GM20431 (cell line): ENCODE measurements around the gene KRTAP10-5.
"Not testable (repeated sequence)": the region's sequence is repeated elsewhere in the genome, so short reads cannot be mapped to it uniquely, and the experiment has no call there.

ENCODE experiments used
- in situ Hi-C: fragments of 300-500 bp; cut with MseI, MboI; formaldehyde crosslinking; loops from one replicate; pipeline ENCODE4 v1.15.0; 2020; ENCODE audit warnings: low sequenced_read_pairs; ENCODE audit not compliant: unreplicated experiment

The KRTAP10-5 gene

GRCh38 chr21:44612029-44612486, 31.7 kb upstream of the KRTAP10-5 start, which contains the start of gene KRTAP10-8:
TSS of gene KRTAP10-8 (plus strand) at chr21:44612079. CDS start at chr21:44612101, 22 bp downstream.
- in situ Hi-C loops: no loop called here

DNA sequence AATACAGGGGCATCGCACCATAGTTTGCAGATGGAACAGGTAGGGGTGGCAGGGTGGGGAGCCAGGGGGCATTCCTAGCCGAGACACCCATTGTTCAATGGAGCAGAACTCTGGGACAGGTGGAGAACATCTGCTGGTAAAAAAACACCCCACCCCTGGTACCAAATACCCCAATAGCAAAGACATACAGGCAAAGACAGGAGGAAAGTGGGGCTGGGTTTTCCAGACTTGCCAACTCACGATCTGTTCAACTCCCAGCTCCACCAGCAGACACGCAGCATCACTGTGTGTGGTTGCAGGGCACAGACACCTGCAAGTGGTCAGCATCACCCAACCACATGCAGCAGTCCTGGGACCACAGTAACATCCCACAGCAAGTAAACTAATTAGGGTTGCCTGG, 31.1 kb upstream of the KRTAP10-5 start:
- in situ Hi-C loops: no loop called here

- in situ Hi-C loops: not testable (repeated sequence)
These were observed 29.9 kb upstream of the KRTAP10-5 start for GRCh38 chr21:44610157-44610843.

DNA sequence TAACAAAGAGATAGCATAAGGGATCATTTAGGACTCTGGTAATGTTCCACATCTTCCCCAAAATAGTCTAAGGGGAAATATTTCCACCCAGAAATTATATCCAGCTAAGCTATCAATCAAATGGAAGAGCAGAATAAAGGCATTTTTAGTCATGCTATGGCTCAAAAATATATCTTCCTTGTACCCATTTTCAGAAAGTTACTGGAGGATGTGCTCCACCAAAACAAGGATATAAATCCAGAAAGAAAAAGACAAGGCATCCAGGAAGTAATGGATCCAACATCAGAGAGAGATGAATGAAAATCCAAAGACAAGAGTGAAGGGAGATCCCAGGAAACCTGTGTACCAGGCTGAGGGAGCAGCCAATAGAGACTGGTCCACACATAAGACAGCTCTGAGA, 28.8 kb upstream of the KRTAP10-5 start:
- in situ Hi-C loops: no loop called here

GRCh38 chr21:44606495-44606894, 26.1 kb upstream of the KRTAP10-5 start:
- in situ Hi-C loops: no loop called here

DNA sequence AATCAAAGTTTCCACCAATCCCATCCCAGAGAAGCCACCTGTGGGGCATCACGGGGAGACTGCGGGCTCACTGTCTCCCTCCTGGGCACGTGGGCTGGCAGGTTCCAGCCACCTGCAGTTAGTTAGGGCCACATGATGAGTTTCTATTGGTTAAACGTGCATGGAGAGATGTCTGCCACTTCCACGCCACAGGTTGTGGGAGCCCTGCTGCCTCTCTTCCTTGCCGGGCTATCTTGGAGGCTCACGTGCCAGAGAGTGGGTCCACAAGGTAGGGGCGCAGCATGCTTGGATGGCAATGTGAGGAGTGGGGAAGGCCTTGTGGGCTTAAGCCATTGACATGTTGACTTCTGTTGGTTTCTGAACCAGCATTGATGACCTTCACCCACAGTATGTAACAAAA, 23.5 kb upstream of the KRTAP10-5 start:
- in situ Hi-C loops: no loop called here

GRCh38 chr21:44603109-44603875, 22.9 kb upstream of the KRTAP10-5 start:
- in situ Hi-C loops: no loop called here

DNA sequence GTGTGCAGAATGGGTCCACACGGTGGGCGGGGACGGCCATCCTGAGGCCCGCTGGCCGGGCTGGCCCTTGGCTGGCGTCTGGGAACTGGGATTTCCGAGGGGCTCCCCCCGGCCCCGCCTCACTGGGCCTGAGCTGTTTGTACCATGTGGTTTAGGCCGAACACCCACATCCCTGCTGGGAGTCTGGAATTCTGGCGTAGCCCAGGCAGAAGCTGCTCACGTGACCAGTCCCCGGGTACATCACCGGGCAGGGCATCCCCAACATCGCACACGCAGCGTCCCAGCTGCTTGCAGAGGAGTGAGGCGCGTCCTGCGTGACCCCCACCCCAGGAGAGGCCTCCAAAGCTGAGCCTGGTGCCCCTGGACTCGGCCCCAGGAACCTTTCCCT, 22.1 kb upstream of the KRTAP10-5 start:
- in situ Hi-C loops: no loop called here

GRCh38 chr21:44601596-44602462, 21.4 kb upstream of the KRTAP10-5 start:
- in situ Hi-C loops: no loop called here

DNA sequence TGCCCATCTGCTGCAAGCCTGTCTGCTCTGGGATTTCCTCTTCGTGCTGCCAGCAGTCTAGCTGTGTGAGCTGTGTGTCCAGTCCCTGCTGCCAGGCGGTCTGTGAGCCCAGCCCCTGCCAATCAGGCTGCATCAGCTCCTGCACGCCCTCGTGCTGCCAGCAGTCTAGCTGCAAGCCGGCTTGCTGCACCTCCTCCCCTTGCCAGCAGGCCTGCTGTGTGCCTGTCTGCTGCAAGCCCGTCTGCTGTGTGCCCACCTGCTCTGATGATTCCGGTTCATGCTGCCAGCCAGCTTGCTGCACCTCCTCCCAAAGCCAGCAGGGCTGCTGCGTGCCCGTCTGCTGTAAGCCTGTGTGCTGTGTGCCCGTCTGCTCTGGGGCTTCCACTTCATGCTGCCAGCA, 20.7 kb upstream of the KRTAP10-5 start:
- in situ Hi-C loops: not testable (repeated sequence)

DNA sequence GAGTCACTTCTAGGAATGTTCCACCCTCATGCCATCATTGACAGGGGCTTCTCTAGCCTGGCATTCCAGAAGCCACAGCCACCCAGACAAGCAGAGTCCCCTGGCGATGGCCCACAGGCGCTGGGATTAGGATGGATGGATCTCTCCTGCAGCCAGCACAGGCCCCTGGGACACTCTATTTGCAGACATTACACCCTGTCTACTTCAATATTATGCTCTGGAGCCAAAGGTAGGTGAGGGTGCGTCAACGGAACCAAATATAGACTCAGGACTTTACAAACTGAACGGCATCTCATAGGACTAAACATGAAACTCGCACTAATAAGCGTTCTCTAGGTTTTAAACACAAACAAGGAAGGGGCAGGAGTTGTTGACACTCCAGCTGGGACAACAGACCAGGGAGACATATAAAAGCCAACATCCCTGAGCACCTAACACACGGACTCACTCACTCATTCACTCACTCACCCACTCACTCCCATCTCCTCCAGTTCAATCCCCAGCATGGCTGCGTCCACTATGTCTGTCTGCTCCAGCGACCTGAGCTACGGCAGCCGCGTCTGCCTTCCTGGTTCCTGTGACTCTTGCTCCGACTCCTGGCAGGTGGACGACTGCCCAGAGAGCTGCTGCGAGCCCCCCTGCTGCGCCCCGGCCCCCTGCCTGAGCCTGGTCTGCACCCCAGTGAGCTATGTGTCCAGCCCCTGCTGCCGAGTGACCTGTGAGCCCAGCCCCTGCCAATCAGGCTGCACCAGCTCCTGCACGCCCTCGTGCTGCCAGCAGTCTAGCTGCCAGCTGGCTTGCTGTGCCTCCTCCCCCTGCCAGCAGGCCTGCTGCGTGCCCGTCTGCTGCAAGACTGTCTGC, 19.9 kb upstream of the KRTAP10-5 start, which contains the start of gene KRTAP10-7:
TSS of gene KRTAP10-7 (plus strand) at position 480 of the 861 bp plus-strand sequence. CDS start at position 505, 25 bp downstream.
- in situ Hi-C loops: not testable (repeated sequence)

DNA sequence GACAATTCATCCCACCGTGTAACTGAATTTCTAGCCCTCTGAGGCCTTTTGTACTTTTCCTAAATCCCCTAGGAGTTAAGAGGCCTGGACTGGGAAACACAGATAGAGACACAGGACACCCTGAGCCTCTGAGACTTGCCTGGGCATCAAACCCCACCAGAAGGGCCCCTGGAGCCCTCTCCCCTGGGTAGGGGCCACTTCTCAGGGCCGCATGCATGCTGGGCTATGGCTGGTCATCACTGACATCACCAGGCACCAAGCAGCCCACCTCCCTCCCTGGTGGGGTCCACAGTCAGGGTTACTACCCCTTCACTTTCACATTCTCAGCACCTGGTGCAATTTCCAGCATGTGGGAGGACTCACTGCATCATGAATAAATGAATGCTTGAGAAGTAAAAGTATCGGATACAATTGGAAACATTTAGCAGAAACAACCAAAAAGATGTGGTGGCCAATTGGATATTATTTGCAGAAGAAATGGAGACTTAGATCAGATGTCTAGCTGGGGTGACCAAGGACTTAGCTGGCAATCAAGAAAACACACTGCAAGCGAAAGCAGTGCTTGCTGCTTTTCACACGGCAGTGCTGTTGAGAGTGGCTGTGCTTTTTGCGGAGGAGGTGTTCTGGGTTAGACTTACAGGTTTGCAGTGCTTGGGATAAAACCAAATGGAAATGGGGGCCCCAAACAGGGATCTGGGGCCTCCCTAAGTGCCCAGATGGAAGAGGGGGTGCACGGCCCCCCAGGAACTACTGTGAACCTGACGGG, 19.0 kb upstream of the KRTAP10-5 start:
- in situ Hi-C loops: no loop called here

DNA sequence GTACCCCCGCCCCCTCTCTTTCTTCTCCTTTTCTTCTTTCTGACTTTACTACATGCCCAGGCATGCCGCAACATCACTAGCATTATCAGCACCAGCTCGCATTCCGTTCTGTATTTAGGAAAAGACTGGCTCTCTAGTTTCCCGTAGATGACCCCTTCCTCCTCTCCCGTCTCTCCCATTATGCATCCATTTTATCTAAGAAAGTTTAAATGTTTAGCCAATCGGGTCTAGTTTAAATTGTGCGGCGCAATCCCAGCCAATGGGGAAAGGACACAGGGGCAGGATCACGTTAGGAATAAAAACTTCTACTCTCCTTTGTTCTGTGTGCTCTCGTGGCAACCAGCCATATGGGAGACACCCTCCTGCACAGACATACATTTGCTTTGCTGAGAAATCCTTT, 17.7 kb upstream of the KRTAP10-5 start:
- in situ Hi-C loops: no loop called here

- in situ Hi-C loops: no loop called here
These were observed 15.8 kb upstream of the KRTAP10-5 start for GRCh38 chr21:44596068-44596725.

- in situ Hi-C loops: no loop called here
These were observed 15.1 kb upstream of the KRTAP10-5 start for GRCh38 chr21:44595524-44595923.

- in situ Hi-C loops: no loop called here
These were observed 14.1 kb upstream of the KRTAP10-5 start for GRCh38 chr21:44594406-44594916.

DNA sequence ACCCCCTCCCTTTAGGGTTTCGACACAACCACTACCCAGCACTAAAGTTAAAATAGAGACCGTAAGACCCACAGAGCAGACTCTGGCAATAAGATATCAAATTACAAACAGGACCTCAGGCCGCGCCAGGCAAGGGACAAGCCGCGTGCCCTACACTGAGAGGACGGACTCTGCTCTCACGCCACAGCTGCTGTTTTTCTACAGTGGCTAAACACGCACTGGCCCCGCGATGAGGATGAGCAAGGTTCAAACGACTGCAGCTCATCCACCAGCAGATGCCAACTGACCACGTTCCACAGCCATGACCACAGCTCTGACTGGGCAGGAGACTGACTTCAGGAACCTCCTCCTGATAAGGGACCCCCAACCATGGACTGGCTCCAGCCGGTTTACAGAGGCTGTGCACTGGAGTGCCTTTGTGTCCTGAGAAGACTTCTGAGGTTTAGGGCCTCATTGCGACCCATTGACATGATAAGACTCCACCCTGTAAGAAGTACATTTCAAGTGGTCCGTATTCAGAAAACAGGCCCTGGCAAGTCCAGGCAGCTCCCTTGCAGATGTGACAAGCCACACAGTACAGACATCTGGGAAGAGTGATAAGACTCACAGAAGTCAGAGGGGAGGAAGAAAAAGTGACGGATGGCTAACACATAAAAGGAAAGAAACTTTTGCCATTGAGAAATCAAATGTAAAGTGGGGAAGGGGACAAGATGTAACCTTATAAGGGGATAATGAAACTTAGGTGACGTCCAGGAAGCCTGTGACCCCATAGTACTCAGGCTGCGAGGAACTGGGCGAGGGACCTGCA, 13.4 kb upstream of the KRTAP10-5 start:
- in situ Hi-C loops: no loop called here
